IPS-11a (cell line): ENCODE measurements around the gene TCEA3.

Experiments
- H3K4me3 ChIP-seq: one replicate; pipeline ENCODE4 v1.5.1; 2013; ENCODE audit warnings: low read depth, low read length, control low read depth

TCEA3 gene

GRCh38 chr1:23424293-23425192 is at the start of gene TCEA3:
Gene TCEA3 (minus strand): TSS chr1:23424748. CDS start chr1:23424633, 115 bp downstream.
- H3K4me3 ChIP-seq = peak within 1 kb of the TSS; percentile 22

GRCh38 chr1:23473037-23473800 is 48.7 kb upstream of the TCEA3 start:
- H3K4me3 ChIP-seq = no peak overlapping the region

DNA sequence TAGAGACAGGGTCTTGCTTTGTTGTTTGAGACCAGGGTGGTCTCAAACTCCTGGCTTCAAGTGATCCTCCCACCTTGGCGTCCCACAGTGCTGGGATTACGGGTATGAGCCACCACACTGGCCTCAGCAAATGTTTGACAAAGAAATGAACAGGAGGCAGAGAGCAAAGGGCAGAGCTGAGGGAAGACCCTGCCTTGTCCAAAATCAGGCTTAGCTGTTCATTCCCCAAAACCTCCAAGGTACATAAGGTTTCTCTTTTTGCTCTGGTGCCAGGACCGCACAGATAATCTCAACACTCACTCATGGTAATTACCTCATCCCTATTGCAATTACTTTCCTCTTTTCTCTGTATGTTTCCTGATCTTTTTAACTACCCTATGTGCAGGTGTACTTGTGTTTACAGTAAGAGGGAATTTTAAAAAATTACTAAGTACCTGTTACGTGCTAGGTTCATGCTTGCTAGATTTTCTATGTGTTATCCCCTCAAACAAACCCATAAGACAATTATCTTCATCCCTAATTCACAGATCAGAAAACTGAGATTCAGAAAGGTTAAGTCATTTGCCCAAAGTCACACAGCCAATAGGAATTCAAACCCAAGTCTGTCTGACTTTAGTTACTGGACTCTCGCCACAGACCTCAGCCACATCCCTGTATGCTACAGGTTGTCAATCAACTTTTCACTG is 47.9 kb upstream of the TCEA3 start:
- H3K4me3 ChIP-seq = no peak overlapping the region

- no peak overlapping the region for H3K4me3 ChIP-seq
These were observed 47.0 kb upstream of the TCEA3 start for GRCh38 chr1:23471473-23472075.

DNA sequence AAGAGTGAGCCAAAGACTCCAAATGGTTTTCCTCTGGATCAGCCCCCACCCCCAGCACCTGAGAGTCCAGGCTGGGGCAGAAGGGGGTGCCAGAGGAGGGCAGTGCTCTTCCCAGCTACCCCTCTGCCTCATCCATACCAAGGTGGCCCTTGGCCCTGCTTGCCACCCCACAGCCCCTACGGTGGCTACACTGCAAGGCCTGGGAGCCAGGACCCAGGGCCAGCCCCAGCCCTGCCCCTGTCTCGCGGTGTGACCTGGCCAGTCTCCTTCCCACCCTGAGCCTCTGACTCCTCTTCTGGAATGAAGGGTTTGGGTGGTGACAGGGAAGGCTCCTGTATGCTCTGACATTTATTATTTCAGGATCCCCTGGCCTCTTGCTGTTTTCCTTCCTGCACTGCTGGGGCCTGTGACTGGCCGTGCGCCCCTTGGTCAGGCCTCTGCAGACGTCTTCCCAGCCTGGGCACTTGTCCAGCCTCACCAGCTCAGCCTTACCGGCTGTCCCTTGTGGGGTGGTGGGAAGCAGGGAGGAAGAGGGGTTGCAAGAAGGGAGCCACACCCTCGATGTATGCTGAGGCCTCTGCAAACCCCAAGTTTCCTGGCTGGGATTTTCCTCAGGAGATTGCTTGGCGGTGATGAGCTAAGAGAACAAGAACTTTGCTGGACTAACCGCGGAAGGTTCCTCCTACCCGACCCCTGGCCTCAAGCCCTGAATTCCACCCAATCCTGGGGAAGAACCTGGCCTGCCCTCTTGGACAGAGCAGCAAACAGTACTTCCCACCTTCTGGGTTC is 45.9 kb upstream of the TCEA3 start:
- H3K4me3 ChIP-seq = no peak overlapping the region

GRCh38 chr1:23469372-23469982 is 44.9 kb upstream of the TCEA3 start:
- no peak overlapping the region for H3K4me3 ChIP-seq

DNA sequence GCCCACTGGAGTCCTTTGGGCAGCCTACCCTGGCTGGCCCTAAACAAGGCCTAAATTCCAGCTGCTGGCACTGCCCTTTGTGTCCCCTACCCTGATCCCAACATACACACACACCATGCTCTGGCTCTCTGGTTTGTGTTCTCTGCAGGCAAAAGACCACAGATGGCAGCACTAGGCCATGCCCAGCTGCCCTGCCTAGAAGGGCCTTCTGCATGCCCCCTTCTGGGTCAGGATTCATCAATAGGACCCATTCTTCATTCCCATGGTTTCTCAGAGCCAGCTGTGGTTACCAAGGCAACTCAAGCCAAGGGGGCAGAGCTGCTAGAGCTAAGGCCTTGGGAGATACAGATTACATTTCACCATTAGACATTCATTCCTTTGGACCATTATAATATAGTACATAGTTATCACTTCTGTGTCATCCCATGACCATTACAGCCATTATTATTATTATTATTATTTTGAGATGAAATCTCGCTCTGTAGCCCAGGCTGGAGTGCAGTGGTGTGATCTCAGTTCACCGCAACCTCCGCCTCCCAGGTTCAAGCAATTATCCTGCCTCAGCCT is 42.0 kb upstream of the TCEA3 start:
- H3K4me3 ChIP-seq = no peak overlapping the region

DNA sequence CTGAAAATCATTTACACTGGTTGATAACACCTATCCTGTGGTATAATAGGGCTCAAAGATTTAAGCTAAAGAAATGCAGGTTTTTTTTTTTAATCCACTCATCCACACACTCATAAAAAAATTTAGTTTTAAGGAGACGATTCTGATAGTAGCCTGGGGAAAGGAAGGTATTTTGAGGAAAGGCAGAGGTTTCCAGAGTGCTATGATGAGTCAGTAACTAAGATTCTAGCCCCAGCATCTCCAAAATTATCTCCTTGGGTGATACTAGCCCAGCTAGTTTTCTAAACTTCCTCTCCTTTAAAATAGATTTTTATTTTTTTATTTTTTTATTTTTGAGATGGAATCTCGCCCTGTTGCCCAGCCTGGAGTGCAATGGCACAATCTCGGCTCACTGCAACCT is 38.7 kb upstream of the TCEA3 start:
- no peak overlapping the region for H3K4me3 ChIP-seq

DNA sequence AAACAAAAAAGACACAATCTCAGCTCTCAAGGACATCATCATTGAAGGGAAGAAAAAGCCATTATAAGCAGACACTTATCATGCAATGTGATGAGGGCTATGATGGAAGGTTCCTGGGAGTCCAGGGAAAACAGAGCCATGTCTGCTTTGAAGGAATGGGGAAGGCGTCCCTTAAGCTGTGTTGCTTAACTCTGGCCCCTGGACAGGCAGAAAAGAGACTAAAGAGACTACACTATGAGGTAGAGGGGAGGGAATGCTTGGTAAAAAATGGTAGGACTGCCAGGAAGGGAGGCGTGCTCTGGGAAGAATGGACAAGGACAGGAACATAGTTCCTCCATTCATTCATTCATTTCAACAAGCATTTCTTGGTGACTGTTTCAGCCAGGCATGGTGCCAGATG is 38.2 kb upstream of the TCEA3 start:
- H3K4me3 ChIP-seq = no peak overlapping the region

GRCh38 chr1:23461050-23461449 is 36.5 kb upstream of the TCEA3 start:
- no peak overlapping the region for H3K4me3 ChIP-seq

GRCh38 chr1:23460519-23460918 is 36.0 kb upstream of the TCEA3 start:
- no peak overlapping the region for H3K4me3 ChIP-seq

DNA sequence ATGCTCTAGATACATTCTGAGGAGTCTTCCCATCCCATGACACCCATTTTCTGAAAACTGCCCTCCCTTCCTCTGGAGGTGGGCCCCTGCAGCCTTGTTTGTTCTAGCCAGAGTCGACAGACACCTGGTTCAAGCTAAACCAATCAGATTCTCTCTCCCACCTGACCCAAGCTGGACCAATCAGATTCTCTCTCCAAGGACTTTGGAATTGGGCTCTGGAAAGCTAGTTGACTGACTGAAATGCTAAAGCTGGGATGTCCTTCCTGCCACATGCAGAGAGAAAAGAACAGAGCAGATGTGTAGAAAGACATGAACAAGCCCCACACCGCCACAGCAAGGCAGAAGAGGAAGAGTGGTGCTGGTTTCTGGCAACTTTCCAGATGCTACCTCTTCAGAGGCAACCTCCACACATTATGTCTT is 34.8 kb upstream of the TCEA3 start:
- no peak overlapping the region for H3K4me3 ChIP-seq

GRCh38 chr1:23456226-23456625 is 31.7 kb upstream of the TCEA3 start:
- H3K4me3 ChIP-seq = no peak overlapping the region

- H3K4me3 ChIP-seq = no peak overlapping the region
These were observed 29.0 kb upstream of the TCEA3 start for GRCh38 chr1:23453455-23454000.

- H3K4me3 ChIP-seq = no peak overlapping the region
These were observed 27.5 kb upstream of the TCEA3 start for GRCh38 chr1:23452011-23452411.

GRCh38 chr1:23451441-23451840 is 26.9 kb upstream of the TCEA3 start:
- no peak overlapping the region for H3K4me3 ChIP-seq

DNA sequence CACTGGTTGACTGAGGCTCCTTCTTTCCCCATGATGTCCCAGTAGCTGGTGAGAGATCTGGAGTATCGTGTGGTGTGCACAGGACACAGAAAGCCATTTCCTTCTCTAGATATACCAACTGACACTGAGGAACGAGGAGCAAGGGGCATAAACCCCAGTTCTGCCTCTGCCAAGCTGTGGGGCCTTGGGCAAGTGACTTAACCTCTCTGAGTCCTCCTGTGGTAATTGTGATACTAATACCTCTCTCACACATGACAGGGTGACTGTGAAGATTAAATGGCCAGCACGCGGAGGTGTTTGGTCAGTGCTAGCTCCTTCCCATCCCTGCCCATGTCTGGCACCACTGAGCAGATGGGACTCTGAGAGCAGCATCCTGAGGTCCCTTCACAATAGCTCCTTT is 26.3 kb upstream of the TCEA3 start:
- H3K4me3 ChIP-seq = no peak overlapping the region

DNA sequence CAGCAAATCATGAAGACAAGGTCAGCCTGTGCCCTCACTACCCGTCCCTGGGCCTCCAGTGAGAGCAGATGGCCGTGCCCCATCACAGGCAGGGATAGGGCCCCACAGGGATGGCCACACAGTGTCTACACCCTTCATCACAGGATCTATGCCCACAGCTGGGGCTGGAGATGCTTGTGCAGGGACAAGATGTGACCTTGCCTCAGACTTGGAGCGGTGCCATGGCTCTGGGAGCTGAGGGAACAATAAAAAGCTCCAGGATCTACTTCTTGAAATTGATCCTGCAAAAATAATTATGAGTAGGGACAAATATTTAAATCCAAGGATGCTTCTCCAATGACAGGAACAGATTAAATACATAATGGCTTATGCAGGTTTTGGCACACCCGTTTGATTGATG is 25.4 kb upstream of the TCEA3 start:
- no peak overlapping the region for H3K4me3 ChIP-seq

DNA sequence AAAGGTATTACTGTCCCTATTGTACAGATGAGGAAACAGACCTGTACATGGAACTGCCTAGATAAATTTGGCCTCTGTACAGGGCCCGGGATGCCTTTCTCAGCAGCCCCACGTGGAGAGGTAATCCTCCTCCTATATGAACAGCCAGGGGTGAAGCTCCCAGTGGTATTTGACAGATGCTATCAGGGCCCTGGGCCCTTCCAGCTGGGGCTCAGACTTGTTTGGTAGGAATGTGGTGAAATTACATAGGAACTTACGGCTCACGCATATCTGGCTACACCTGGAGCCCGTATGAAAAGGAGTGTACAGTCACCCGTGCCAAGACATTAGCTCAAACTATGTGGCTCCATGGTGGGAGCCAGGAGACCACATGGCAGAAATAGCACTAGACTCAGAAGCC is 24.8 kb upstream of the TCEA3 start:
- H3K4me3 ChIP-seq = no peak overlapping the region
